HG03095 (cell line): ENCODE data around the gene GNGT2.
"Not testable (repeated sequence)": the region's sequence is repeated elsewhere in the genome, so short reads cannot be mapped to it uniquely, and the experiment has no call there.

Experiments
- ATAC-seq: cut with Tn5 transposase; IDR thresholded peaks from one replicate; pipeline ENCODE4 v1.9.1; 2021; ENCODE audit warnings: moderate library complexity; ENCODE audit not compliant: unreplicated experiment

GNGT2 gene

GRCh38 chr17:49180998-49181635, 29.3 kb downstream of the GNGT2 start:
- ATAC-seq = no peak

GRCh38 chr17:49180303-49180702, 30.1 kb downstream of the GNGT2 start:
- no peak for ATAC-seq

- ATAC-seq = not testable (repeated sequence)
Measured at GRCh38 chr17:49175978-49176377, 34.4 kb downstream of the GNGT2 start.

- not testable (repeated sequence) for ATAC-seq
Measured at GRCh38 chr17:49170711-49171110, 39.7 kb downstream of the GNGT2 start.

GRCh38 chr17:49170216-49170615, 40.2 kb downstream of the GNGT2 start:
- ATAC-seq = no peak

- no peak for ATAC-seq
Measured at GRCh38 chr17:49168706-49169105, 41.7 kb downstream of the GNGT2 start.

- ATAC-seq = no peak
Measured at GRCh38 chr17:49165143-49165542, 45.2 kb downstream of the GNGT2 start.

GRCh38 chr17:49162866-49163265, 47.5 kb downstream of the GNGT2 start:
- no peak for ATAC-seq

GRCh38 chr17:49157784-49158183, 52.6 kb downstream of the GNGT2 start:
- ATAC-seq = no peak

- ATAC-seq = no peak
Measured at GRCh38 chr17:49156256-49156655, 54.1 kb downstream of the GNGT2 start.
